OCI-LY1 (cell line): ENCODE data around the gene NIFK.
"Not testable (repeated sequence)": the region's sequence is repeated elsewhere in the genome, so short reads cannot be mapped to it uniquely, and the experiment has no call there.

Experiments
- EZH2 ChIP-seq: fragments of 200-600 bp; sonication (generic), shearing (Covaris generic); IDR thresholded peaks from 2 replicates; pipeline ENCODE4 v1.8.0; 2017; ENCODE audit warnings: borderline replicate concordance, mixed run types, mild to moderate bottlenecking, antibody characterized with exemption, low read length, moderate library complexity, mixed read lengths
- TF ChIP-seq, protein P1 (sequence below): fragments of 200-600 bp; sonication (generic), shearing (Covaris generic); IDR thresholded peaks from 2 replicates; pipeline ENCODE4 v1.5.1; 2017; ENCODE audit warnings: mild to moderate bottlenecking, antibody characterized with exemption, low read length, moderate library complexity, mixed read lengths

- TF ChIP-seq, protein P1, sequence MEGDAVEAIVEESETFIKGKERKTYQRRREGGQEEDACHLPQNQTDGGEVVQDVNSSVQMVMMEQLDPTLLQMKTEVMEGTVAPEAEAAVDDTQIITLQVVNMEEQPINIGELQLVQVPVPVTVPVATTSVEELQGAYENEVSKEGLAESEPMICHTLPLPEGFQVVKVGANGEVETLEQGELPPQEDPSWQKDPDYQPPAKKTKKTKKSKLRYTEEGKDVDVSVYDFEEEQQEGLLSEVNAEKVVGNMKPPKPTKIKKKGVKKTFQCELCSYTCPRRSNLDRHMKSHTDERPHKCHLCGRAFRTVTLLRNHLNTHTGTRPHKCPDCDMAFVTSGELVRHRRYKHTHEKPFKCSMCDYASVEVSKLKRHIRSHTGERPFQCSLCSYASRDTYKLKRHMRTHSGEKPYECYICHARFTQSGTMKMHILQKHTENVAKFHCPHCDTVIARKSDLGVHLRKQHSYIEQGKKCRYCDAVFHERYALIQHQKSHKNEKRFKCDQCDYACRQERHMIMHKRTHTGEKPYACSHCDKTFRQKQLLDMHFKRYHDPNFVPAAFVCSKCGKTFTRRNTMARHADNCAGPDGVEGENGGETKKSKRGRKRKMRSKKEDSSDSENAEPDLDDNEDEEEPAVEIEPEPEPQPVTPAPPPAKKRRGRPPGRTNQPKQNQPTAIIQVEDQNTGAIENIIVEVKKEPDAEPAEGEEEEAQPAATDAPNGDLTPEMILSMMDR = not testable (repeated sequence)
- not testable (repeated sequence) for TF ChIP-seq EZH2
Observed at GRCh38 chr2:121711481-121711880, 25.2 kb downstream of the NIFK start.
